HG02981 (cell line): ENCODE results near the gene CLDN25.
"Not testable (repeated sequence)": the region's sequence is repeated elsewhere in the genome, so short reads cannot be mapped to it uniquely, and the experiment has no call there.

Source experiments
- ATAC-seq: cut with Tn5 transposase; IDR thresholded peaks from one replicate; pipeline ENCODE4 v1.9.1; 2021; ENCODE audit warnings: mild to moderate bottlenecking, moderate library complexity; ENCODE audit not compliant: unreplicated experiment

Gene CLDN25

DNA sequence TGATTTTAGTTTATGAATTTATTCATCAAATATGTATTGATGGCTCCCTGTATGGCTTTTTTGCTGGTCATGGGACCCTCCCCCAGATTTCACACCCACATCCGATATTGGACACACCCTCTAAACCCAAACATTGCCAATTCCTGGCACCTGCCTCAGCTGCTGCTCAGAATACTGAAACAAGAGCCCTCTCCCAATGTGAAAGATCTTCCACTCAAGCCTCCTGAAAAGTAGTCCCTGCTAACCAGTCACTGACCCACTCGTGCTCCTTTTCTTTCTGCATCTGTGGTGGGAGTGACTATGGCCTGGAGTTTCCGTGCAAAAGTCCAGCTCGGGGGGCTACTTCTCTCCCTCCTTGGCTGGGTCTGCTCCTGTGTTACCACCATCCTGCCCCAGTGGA lies at the start of gene CLDN25:
Gene CLDN25, plus strand, starts transcription at position 301 of the 400 bp plus-strand sequence. Its CDS starts 0 bp downstream, at position 301.
- ATAC-seq: no peak

DNA sequence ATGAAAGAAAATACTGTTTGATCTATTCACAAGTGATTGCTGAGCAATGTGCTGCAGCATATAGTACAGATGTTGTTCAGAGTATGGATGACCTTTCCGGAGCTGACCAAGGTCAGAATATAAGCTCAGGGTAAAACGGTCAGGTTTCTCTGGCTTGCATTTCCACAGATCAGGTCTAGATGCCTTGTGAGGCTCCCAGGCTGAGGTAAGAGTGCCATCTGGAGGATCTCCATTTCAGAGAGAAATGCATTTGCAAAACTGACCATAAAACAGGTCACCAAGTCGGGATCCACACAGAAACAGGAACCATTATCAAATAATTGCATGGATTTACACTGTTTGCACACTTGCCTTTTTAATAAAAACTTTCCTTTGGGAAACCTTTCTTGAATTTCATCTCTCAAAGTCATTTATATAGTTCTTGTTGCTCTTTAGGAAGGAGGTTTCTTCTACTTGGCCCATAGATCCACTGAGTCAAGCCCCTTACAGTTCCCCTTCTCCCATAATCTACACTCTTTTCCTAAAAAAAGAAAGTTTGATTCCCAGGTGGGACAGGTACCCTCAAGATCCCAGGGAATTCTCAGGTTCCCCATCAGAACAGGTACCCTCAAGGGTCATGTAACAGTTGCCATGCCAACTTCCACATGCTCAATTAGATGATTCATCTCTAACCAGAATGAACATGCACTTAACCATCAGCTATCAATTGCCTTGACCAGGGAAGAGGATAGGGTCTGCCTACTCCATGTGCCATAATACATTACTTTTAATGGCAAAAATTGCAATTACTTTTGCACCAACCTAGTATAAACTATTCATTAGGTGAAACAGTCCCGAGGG lies 48.5 kb upstream of the CLDN25 start:
- no peak for ATAC-seq

DNA sequence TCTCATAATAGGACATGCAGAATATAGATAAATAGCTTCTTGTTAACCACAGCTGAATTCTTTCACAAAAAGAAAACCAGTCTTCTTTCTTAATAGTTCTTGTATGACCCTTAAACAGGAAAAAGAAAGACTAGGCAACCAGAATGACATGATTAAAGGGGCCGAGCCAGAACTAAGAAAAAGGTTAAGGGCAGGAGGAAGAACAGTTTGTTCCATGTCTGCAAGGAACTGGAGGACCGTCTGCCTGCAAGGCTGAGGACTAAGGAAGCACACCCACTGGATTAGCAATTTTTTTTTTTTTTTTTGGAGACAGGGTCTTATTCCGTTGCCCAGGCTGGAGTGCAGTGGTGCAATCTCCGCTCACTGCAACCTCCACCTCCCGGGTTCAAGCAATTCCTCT lies 47.5 kb upstream of the CLDN25 start:
- no peak for ATAC-seq

DNA sequence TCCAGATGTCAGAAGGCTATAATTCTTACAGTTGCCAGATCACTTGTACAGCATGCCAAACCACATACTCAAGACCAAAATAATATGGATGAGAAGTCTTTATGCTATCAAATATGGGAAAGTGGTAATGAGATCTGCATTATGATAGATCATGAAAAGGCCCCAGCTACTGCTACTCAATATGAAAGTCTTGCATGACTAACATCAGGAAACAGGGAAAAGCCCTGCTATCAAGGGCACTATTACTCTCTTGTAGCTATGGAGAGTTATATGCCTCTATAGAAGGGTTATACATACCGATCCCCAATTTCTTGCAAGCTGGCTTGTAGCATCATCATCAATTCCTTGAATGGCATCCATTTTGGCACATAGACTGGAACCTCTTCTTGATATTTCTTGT lies 43.3 kb upstream of the CLDN25 start:
- no peak for ATAC-seq

DNA sequence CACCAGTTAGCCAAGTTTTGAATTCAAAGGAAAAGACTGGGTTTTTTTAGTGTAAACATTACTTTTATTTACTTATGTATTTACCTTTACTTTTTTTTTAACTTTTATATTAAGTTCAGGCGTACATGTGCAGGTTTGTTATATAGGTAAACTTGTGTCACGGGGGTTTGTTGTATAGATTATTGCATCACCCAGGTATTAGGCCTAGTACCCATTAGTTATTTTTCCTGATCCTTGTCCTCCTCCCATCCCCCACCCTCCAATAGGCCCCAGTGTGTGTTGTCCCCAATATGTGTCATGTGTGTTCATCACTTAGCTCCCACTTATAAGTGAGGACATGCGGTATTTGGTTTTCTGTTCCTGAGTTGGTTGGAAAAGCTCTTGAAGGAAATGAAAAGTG lies 26.7 kb upstream of the CLDN25 start:
- no peak for ATAC-seq

DNA sequence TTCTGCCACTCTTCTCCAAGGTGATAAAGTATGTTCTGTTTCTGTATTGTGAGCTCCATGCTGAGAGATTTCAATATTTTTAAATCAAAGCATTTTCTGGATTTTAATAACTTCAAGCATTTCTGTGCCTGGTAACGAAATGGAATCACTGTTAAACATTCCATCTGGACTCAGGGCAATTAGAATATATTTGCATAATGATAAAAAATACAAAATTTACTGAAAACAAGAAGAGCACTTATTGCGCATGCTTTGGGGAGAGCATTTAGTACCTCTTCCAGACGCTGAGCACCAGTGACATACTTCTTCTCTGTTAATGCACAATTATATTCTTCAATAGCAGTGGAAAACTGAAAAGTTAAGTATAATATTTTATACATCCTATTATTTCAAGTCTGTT lies 19.4 kb upstream of the CLDN25 start:
- ATAC-seq: no peak

- ATAC-seq: not testable (repeated sequence)
Measured at GRCh38 chr11:113763040-113763439, 16.6 kb upstream of the CLDN25 start.

DNA sequence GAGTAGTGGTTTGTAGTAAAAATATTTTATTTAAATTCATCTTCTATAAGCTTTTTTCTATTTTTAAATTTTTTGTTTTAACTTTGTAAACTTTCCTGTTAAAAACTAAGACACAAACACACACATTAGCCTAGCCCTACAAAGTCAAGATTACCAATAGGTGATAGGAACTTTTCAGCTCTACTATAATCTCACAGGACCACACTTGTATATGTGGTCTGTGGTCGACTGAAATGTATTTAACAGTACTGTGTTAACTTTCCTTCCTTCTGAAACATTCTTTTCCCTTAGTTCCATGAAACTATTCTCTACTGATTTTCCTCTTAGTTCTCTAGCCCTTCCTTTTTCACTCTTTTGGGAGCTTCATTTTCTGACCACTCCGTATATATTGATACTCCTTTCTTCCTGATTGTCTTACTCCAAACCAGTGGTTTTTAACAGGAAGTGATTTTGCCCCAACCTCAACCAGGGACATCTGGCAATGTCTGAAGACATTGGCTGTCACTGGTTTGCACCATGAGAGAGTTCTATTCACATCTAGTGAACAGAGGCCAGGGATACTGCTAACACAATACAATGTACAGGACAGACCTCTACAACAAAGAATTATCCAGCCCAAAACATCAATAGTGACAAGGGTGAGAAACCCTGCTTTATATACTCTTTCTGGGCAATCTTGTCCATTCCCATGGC lies 14.9 kb upstream of the CLDN25 start:
- no peak for ATAC-seq

DNA sequence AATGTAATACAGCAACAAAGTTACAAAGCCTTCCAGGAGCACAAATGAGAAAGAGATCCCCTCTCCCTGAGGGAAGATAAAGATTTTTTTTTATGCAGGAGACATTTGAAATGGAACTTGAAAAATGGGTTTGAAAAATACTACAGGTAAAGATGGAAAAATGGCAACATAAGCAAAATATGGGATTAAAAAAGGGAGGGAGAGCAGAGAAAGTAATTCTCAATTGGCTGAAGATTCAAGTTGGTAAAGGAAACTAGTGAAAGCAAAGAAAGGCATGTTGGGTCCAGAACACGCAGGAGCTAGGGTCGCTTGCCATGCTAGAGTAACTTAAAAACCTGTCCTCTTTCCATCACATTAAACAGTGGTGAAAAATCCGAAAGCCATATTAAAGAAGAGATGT lies 7.6 kb upstream of the CLDN25 start:
- no peak for ATAC-seq

DNA sequence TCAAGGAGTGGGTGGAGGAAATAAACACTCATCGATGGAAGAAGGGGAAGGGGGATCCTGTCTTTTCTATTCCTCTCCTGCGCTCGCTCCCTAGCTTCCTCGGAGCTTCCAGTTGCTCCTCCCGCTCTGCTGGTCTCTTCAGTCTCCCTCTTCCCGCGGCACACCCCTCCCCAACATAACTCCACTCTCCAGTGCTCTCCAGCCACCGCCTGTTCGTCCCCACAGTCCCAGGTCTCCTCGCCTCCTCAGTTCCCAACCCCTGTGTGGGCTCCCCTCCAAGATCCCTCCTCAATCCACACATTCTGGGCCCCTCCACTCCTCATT lies 6.5 kb upstream of the CLDN25 start:
- no peak for ATAC-seq

- peak; percentile 98 for ATAC-seq
Measured at GRCh38 chr11:113773416-113774173, 6.0 kb upstream of the CLDN25 start, which contains the start of gene ZW10. ZW10 (minus strand) TSS chr11:113773692; CDS start chr11:113773666, 26 bp downstream.

DNA sequence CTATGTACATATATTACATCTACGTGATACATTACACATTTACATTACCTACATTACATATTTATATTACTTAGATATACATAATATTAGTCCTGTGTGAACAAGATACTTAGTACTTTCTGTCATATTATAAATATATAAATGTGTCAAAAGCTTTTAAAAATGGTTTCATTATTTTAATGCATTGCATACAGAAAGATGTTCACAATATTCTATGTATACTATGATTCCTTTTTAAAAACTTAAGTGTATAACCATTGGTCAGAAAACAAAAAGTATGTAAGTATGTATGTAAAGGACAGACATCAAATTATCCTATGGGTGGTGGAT lies 5.5 kb upstream of the CLDN25 start:
- ATAC-seq: no peak

- no peak for ATAC-seq
Measured at GRCh38 chr11:113778111-113778910, 1.3 kb upstream of the CLDN25 start.

DNA sequence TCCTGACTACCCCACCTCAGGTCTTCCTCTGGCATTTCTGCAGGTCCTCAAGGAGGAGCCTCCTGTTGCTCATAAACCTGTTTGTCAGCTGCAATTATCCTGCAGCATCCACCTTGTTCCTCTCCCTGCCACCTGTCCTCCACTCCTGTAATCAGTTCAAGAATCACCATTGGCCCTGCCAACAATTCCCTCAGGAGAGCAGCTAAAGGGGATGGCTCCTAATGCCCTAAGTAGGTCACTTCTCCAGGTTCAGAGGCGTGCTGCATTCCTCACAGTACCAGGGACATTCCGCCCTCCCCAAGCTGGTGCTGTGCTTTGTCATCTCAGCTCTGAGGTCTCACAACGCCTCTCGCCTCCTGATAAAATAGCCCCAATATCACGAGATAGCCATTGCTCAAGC lies 2.1 kb downstream of the CLDN25 start:
- no peak for ATAC-seq

- ATAC-seq: no peak
Measured at GRCh38 chr11:113782134-113782533, 2.5 kb downstream of the CLDN25 start.

GRCh38 chr11:113789016-113789415 lies 9.4 kb downstream of the CLDN25 start:
- ATAC-seq: not testable (repeated sequence)

DNA sequence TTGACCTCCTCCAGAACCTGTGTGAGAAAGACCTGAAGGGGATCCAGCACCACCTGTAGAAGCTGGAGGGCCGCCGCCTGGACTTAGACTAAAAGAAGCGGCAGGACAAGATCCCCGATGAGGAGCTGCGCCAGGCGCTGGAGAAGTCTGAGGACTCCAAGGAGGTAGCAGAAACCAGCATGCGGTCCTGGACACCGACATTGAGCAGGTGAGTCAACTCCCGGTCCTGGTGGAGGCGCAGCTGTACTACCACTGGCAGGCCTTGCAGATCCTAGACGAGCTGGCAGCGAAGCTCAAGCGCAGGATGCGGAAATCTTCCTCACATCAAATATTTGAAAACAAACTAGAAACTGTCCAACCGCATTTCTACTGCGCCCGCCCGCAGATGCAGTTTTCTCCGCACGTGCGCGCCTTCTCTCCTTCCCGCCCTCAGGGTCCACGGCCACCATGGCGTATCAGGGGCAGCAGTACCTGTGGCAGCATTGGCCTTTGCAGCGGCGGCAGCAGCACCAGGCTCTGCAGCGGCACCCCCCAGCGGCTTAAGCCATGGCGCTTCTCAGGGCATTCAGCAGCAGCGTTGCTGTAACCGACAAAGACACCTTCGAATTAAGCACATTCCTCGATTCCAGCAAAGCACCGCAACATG lies 10.2 kb downstream of the CLDN25 start:
- no peak for ATAC-seq

DNA sequence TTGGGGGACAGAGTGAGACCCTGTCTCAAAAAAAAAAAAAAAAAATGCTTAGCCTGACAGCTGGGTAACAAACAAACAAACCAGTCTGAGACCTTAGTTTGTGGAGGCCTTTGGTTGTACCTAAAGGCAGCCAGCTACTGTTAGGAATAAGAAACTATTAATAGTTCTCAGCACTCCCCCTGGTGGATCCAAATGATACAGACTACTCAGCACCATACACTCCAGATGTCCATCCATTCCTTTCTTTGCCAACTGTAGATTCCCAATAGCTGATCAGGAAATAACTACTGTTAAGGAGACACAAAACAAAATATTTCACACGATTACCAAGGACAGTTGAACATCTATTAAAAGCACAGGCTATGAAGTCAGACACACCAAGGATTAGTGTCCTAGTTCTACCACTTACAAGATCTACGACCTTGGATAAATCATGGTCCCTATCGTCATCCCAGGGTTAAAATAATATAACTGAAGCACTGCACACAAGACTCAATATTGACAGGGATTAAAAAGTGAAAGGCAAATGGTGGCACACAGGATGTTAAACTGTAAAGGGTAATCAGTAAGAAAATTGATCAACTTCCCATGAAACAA lies 17.2 kb downstream of the CLDN25 start:
- ATAC-seq: peak; percentile 70

GRCh38 chr11:113802621-113803020 lies 23.0 kb downstream of the CLDN25 start:
- no peak for ATAC-seq

GRCh38 chr11:113805640-113806039 lies 26.0 kb downstream of the CLDN25 start:
- ATAC-seq: no peak
